Camera-type eye (tissue), 1 donor: ENCODE data around the gene HBQ1. TPM values are rescaled to one million over a fixed set of nuclear protein-coding genes. Genes with fewer than 3 reads are reported as not detected.

Source experiments
- total RNA-seq: library from RNA; depleted of rRNA; stranded (reverse); fragments of >200 nt; gene quantifications from one replicate; pipeline ENCODE4 v1.2.3, GENCODE V29; 2014

The HBQ1 gene
- total RNA-seq: 4.1 TPM

DNA sequence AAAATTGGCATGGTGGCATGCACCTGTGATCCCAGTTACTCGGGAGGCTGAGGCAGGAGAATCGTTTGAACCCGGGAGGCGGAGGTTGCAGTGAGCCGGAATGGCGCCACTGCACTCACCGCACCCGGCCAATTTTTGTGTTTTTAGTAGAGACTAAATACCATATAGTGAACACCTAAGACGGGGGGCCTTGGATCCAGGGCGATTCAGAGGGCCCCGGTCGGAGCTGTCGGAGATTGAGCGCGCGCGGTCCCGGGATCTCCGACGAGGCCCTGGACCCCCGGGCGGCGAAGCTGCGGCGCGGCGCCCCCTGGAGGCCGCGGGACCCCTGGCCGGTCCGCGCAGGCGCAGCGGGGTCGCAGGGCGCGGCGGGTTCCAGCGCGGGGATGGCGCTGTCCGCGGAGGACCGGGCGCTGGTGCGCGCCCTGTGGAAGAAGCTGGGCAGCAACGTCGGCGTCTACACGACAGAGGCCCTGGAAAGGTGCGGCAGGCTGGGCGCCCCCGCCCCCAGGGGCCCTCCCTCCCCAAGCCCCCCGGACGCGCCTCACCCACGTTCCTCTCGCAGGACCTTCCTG is at the start of gene HBQ1:
Gene HBQ1 (plus strand): TSS at position 359 of the 575 bp plus-strand sequence. CDS start 28 bp downstream, at position 387.

DNA sequence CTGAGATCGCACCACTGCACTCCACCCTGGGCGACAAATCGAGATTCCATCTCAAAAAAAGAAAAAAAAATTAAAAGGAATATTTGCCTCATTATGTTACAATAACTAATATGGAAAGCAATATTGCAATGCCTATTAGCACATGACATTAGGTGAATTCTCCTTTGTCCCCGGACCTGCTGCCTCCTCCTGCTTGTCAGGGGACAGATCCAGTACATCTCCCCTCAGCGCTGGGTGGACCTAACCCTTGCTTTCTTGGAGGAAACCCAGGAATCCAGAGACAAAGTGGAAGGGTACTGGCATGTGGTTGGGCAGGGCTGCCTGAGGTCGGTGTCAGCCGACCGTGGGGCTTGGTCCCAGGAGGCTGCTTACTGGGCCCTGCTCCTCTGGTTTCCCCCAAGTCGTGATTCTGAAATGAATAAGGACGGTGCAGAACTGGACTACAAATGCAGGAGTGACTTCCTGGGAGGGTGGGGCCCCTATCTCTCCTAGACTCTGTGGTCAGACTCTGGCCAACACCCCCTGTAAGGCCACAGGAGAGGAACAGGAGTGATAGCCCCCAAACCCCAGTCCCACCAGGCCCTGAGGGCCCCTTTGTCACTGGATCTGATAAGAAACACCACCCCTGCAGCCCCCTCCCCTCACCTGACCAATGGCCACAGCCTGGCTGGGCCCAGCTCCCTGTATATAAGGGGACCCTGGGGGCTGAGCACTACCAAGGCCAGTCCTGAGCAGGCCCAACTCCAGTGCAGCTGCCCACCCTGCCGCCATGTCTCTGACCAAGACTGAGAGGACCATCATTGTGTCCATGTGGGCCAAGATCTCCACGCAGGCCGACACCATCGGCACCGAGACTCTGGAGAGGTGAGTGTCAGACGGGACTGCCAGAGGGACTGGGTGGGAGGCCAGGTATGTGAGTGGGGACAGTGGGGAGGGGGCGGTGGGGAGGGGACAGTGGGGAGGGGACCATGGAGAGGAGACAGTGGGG is 27.8 kb upstream of the HBQ1 start, which contains the start of gene HBZ:
Gene HBZ (plus strand): TSS at position 504 of the 988 bp plus-strand sequence. CDS start 266 bp downstream, at position 770.

GRCh38 chr16:165539-166374 is 14.5 kb upstream of the HBQ1 start, which contains the start of gene HBM:
Gene HBM, plus strand, starts transcription at chr16:165978. Its CDS starts 20 bp downstream, at chr16:165998.

DNA sequence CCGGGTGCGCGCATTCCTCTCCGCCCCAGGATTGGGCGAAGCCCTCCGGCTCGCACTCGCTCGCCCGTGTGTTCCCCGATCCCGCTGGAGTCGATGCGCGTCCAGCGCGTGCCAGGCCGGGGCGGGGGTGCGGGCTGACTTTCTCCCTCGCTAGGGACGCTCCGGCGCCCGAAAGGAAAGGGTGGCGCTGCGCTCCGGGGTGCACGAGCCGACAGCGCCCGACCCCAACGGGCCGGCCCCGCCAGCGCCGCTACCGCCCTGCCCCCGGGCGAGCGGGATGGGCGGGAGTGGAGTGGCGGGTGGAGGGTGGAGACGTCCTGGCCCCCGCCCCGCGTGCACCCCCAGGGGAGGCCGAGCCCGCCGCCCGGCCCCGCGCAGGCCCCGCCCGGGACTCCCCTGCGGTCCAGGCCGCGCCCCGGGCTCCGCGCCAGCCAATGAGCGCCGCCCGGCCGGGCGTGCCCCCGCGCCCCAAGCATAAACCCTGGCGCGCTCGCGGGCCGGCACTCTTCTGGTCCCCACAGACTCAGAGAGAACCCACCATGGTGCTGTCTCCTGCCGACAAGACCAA is 7.8 kb upstream of the HBQ1 start, which contains the start of gene HBA2:
Gene HBA2 (plus strand): TSS at position 503 of the 568 bp plus-strand sequence. CDS start 37 bp downstream, at position 540.

GRCh38 chr16:176477-177382 is 3.5 kb upstream of the HBQ1 start, which contains the start of gene HBA1:
Gene HBA1, plus strand, starts transcription at chr16:176680. Its CDS starts 37 bp downstream, at chr16:176717.

DNA sequence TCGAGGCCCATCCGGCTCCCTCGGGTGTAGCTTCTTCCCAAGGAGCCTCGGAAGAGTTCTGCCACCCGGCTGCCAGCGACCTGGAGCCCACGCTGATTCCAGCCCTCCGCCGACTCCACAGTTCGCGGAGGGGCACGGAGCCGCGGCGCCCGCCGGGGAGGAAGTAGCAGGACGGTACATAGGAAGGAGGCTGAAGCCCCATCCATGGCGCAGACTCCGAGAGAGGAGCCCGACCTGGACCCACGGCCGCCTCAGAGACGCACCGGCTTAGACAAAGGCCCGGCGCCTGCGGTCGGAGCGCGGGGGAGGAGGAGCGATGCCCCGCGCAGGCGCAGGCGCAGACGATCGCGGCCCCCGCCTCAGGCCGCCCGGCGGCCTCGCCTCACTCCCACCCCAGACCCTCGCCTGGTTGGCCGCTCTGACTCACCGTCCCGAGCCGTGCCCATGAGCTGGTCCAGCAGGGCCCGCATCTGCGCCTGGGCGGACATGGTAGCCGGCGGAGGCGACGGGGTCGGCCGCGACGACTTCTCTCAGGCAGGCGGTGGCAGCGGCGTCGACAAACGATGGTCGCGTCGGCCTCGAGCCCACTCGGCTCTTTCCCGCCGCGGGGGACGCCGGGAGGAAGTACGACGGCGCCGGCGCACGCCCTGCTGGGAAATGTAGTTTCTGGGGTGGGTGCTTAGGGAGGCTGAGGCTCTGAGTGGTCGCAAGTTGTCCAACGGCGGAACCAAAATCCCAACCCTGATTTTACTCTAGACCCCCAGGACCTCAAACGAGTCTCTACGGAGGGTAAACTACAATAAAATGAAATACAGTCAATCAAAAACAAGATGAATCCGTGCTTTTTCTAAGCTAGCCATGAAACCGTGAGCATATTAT is 48.8 kb downstream of the HBQ1 start, which contains the start of gene LUC7L:
Gene LUC7L (minus strand): TSS at position 598 of the 879 bp plus-strand sequence. CDS start 110 bp downstream, at position 488.

Other genes starting within 250 kb of the HBQ1 start
- gene POLR3K, start 126.9 kb upstream of the HBQ1 start, total RNA-seq: 2.3 TPM
- gene SNRNP25, start 126.6 kb upstream of the HBQ1 start, total RNA-seq: 13.4 TPM
- gene RHBDF1, start 107.8 kb upstream of the HBQ1 start, total RNA-seq: 36.1 TPM
- 40.2 TPM for gene MPG, start 102.2 kb upstream of the HBQ1 start, total RNA-seq
- gene NPRL3, start 41.8 kb upstream of the HBQ1 start, total RNA-seq: 29.9 TPM
- 2.2 TPM for gene HBZ, start 27.8 kb upstream of the HBQ1 start, total RNA-seq
- 15.4 TPM for gene HBM, start 14.5 kb upstream of the HBQ1 start, total RNA-seq
- 1,606 TPM for gene HBA2, start 7.6 kb upstream of the HBQ1 start, total RNA-seq
- gene HBA1, start 3.8 kb upstream of the HBQ1 start, total RNA-seq: 1,075 TPM
- 160 TPM for gene LUC7L, start 49.0 kb downstream of the HBQ1 start, total RNA-seq
- 66.5 TPM for gene FAM234A, start 54.4 kb downstream of the HBQ1 start, total RNA-seq
- 8.2 TPM for gene RGS11, start 95.5 kb downstream of the HBQ1 start, total RNA-seq
- gene ARHGDIG, start 100.1 kb downstream of the HBQ1 start, total RNA-seq: 10.5 TPM
- gene PDIA2, start 102.7 kb downstream of the HBQ1 start, total RNA-seq: 2.1 TPM
- gene AXIN1, start 172.3 kb downstream of the HBQ1 start, total RNA-seq: 20.4 TPM
- 44.0 TPM for gene MRPL28, start 190.1 kb downstream of the HBQ1 start, total RNA-seq
- gene PGAP6, start 201.5 kb downstream of the HBQ1 start, total RNA-seq: 14.2 TPM
- gene NME4, start 216.7 kb downstream of the HBQ1 start, total RNA-seq: 30.3 TPM
- 10.2 TPM for gene DECR2, start 221.4 kb downstream of the HBQ1 start, total RNA-seq
- 37.7 TPM for gene RAB11FIP3, start 245.2 kb downstream of the HBQ1 start, total RNA-seq